Caco-2 (cell line): ENCODE results near the gene IGSF21. TPM values are rescaled to one million over a fixed set of nuclear protein-coding genes. Genes with fewer than 3 reads are reported as not detected.

Experiments used
- BruUV-seq: library from RNA; stranded (reverse); fragments of 400-500 nt; replicated peaks from 2 replicates; lab custom pipeline; 2021; lab: Mats Ljungman, UMichigan
- CTCF ChIA-PET: fragments of 300-600 bp; sonication (Branson Sonifier 250); formaldehyde crosslinking; loops from one replicate; lab custom pipeline; 2022; ENCODE audit warnings: antibody characterized with exemption; lab: Charles Lee
- POLR2A ChIA-PET: fragments of 300-600 bp; sonication (Branson Sonifier 250); formaldehyde crosslinking; loops from one replicate; lab custom pipeline; 2022; ENCODE audit warnings: antibody characterized with exemption; lab: Charles Lee
- DNase-seq, 2 experiments: peaks; one replicate each; pipeline versions ENCODE4 v3.0.0 to v3.0.0-alpha.2; 2020 to 2022
- H3K27me3 ChIP-seq: replicated peaks from 2 replicates; pipeline ENCODE4 v1.6.0; 2011; ENCODE audit warnings: low read length; ENCODE audit not compliant: control insufficient read depth, insufficient read depth
- H3K36me3 ChIP-seq: 2 replicates; pipeline ENCODE4 v1.5.1; 2011; ENCODE audit warnings: low read length; ENCODE audit not compliant: control insufficient read depth, insufficient read depth
- H3K4me1 ChIP-seq: fragments of 250-450 bp; sonication (Bioruptor Pico); 2 replicates; pipeline ENCODE4 v1.5.1; 2020; ENCODE audit warnings: mild to moderate bottlenecking
- H3K4me3 ChIP-seq: 2 replicates; pipeline ENCODE4 v1.5.1; 2011; ENCODE audit warnings: low read depth, mild to moderate bottlenecking, control low read depth, low read length
- H3K9me3 ChIP-seq: fragments of 250-450 bp; sonication (Bioruptor Pico); 2 replicates; pipeline ENCODE4 v1.5.1; 2020; ENCODE audit warnings: mild to moderate bottlenecking, moderate library complexity
- H3K27ac Mint-ChIP-seq: one replicate; pipeline ENCODE4 v1.8.0; 2022; ENCODE audit warnings: mixed read lengths; ENCODE audit not compliant: unreplicated experiment
- H3K27me3 Mint-ChIP-seq: one replicate; pipeline ENCODE4 v1.8.0; 2022; ENCODE audit warnings: mixed read lengths; ENCODE audit not compliant: insufficient read depth, unreplicated experiment
- H3K36me3 Mint-ChIP-seq: one replicate; pipeline ENCODE4 v1.8.0; 2022; ENCODE audit warnings: mild to moderate bottlenecking, mixed read lengths; ENCODE audit not compliant: insufficient read depth, unreplicated experiment
- H3K4me1 Mint-ChIP-seq: one replicate; pipeline ENCODE4 v1.8.0; 2022; ENCODE audit warnings: low read depth, mixed read lengths; ENCODE audit not compliant: unreplicated experiment
- H3K4me3 Mint-ChIP-seq: one replicate; pipeline ENCODE4 v1.8.0; 2022; ENCODE audit warnings: mild to moderate bottlenecking, moderate library complexity, mixed read lengths; ENCODE audit not compliant: unreplicated experiment
- H3K9me3 Mint-ChIP-seq: one replicate; pipeline ENCODE4 v1.8.0; 2022; ENCODE audit warnings: mixed read lengths; ENCODE audit not compliant: unreplicated experiment
- CTCF ChIP-seq, 2 experiments: fragments of 200-600 bp in 1 of 2; IDR thresholded peaks; 1 replicate in 1 of 2; 2 replicates in 1 of 2; pipeline versions ENCODE4 v1.5.1 to v1.8.0; 2011 to 2022; ENCODE audit warnings: antibody characterized with exemption in 1 of 2, control low read depth in 1 of 2, inconsistent platforms in 1 of 2, low read depth in 1 of 2, low read length in 1 of 2, mild to moderate bottlenecking in 1 of 2, moderate library complexity in 1 of 2; ENCODE audit not compliant: insufficient read depth in 1 of 2, severe bottlenecking in 1 of 2, unreplicated experiment in 1 of 2
- intact Hi-C: fragments of 100-400 bp; cut with micrococcal nuclease; formaldehyde crosslinking; loops from one replicate; pipeline ENCODE4 v1.10.0; 2022; ENCODE audit not compliant: unreplicated experiment
- total RNA-seq: library from RNA; stranded (reverse); gene quantifications from 2 replicates; pipeline ENCODE4 v1.2.3, GENCODE V29; 2022

IGSF21 gene
- total RNA-seq, 1 experiment from 2014 or later: not detected

- Mint-ChIP-seq H3K4me3 (no peak overlapping the region), H3K27ac (no peak overlapping the region), H3K36me3 (no peaks in the 10 kb centered on the region), H3K9me3 (peaks cover 3% of the 10 kb centered on the region), H3K4me1 (no peaks in the 10 kb centered on the region), H3K27me3 (peaks cover 1% of the 10 kb centered on the region)
- Histone ChIP-seq H3K27me3 (no peaks in the 10 kb centered on the region; the same call in 1 of the 2 replicates), H3K36me3 (no peaks in the 10 kb centered on the region), H3K4me3 (no peak overlapping the region), H3K4me1 (no peaks in the 10 kb centered on the region), H3K9me3 (no peaks in the 10 kb centered on the region)
- TF ChIP-seq CTCF (IDR thresholded peaks at IDR 0.05; ENCODE audit: insufficient read depth in 1 of 2, low read depth in 1 of 2, low read length in 1 of 2, severe bottlenecking in 1 of 2, unreplicated experiment in 1 of 2): no peak
- no peak for DNase-seq
- BruUV-seq: no TSS peak
- CTCF ChIA-PET: no interaction called here
- intact Hi-C loops: no loop called here
- POLR2A ChIA-PET: no interaction called here
These were observed 205.9 kb downstream of the IGSF21 start for GRCh38 chr1:18313523-18313922.

GRCh38 chr1:18314399-18314798, 206.8 kb downstream of the IGSF21 start:
- Histone ChIP-seq H3K27me3 (no peaks in the 10 kb centered on the region), H3K9me3 (no peaks in the 10 kb centered on the region), H3K4me3 (no peak overlapping the region), H3K36me3 (no peaks in the 10 kb centered on the region), H3K4me1 (no peaks in the 10 kb centered on the region)
- Mint-ChIP-seq H3K4me1 (no peaks in the 10 kb centered on the region), H3K27me3 (peaks cover 3% of the 10 kb centered on the region), H3K36me3 (no peaks in the 10 kb centered on the region), H3K9me3 (peaks cover 8% of the 10 kb centered on the region), H3K27ac (no peak overlapping the region), H3K4me3 (no peak overlapping the region)
- no TSS peak for BruUV-seq
- CTCF ChIA-PET: no interaction called here
- intact Hi-C loops: no loop called here
- TF ChIP-seq CTCF (IDR thresholded peaks at IDR 0.05; ENCODE audit: insufficient read depth in 1 of 2, low read depth in 1 of 2, low read length in 1 of 2, severe bottlenecking in 1 of 2, unreplicated experiment in 1 of 2): no peak
- POLR2A ChIA-PET: no interaction called here
- DNase-seq: no peak

- H3K4me1 Mint-ChIP-seq: no peaks in the 10 kb centered on the region
- H3K27me3 Mint-ChIP-seq: peaks cover 5% of the 10 kb centered on the region
- Histone ChIP-seq H3K4me3 (no peak overlapping the region), H3K36me3 (no peaks in the 10 kb centered on the region), H3K27me3 (no peaks in the 10 kb centered on the region), H3K9me3 (no peaks in the 10 kb centered on the region), H3K4me1 (no peaks in the 10 kb centered on the region)
- DNase-seq: no peak
- BruUV-seq: no TSS peak
- H3K36me3 Mint-ChIP-seq: no peaks in the 10 kb centered on the region
- ChIA-PET POLR2A (no interaction called here), CTCF (no interaction called here)
- intact Hi-C loops: no loop called here
- peaks cover 8% of the 10 kb centered on the region for H3K9me3 Mint-ChIP-seq
- H3K27ac Mint-ChIP-seq: no peak overlapping the region
- no peak overlapping the region for H3K4me3 Mint-ChIP-seq
- no peak for TF ChIP-seq CTCF (IDR thresholded peaks at IDR 0.05; ENCODE audit: insufficient read depth in 1 of 2, low read depth in 1 of 2, low read length in 1 of 2, severe bottlenecking in 1 of 2, unreplicated experiment in 1 of 2)
These were observed 207.9 kb downstream of the IGSF21 start for GRCh38 chr1:18315449-18315848.
